NCI-H82 treated with DMSO at 0.1 percent for 48 hours (cell line): Measurements from ENCODE around the gene IL12RB2.

ENCODE experiments used
- DNase-seq: peaks from one replicate; lab custom pipeline; 2025; ENCODE audit not compliant: unreplicated experiment; lab: John Stamatoyannopoulos, UW

IL12RB2 gene, protein sequence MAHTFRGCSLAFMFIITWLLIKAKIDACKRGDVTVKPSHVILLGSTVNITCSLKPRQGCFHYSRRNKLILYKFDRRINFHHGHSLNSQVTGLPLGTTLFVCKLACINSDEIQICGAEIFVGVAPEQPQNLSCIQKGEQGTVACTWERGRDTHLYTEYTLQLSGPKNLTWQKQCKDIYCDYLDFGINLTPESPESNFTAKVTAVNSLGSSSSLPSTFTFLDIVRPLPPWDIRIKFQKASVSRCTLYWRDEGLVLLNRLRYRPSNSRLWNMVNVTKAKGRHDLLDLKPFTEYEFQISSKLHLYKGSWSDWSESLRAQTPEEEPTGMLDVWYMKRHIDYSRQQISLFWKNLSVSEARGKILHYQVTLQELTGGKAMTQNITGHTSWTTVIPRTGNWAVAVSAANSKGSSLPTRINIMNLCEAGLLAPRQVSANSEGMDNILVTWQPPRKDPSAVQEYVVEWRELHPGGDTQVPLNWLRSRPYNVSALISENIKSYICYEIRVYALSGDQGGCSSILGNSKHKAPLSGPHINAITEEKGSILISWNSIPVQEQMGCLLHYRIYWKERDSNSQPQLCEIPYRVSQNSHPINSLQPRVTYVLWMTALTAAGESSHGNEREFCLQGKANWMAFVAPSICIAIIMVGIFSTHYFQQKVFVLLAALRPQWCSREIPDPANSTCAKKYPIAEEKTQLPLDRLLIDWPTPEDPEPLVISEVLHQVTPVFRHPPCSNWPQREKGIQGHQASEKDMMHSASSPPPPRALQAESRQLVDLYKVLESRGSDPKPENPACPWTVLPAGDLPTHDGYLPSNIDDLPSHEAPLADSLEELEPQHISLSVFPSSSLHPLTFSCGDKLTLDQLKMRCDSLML

DNA sequence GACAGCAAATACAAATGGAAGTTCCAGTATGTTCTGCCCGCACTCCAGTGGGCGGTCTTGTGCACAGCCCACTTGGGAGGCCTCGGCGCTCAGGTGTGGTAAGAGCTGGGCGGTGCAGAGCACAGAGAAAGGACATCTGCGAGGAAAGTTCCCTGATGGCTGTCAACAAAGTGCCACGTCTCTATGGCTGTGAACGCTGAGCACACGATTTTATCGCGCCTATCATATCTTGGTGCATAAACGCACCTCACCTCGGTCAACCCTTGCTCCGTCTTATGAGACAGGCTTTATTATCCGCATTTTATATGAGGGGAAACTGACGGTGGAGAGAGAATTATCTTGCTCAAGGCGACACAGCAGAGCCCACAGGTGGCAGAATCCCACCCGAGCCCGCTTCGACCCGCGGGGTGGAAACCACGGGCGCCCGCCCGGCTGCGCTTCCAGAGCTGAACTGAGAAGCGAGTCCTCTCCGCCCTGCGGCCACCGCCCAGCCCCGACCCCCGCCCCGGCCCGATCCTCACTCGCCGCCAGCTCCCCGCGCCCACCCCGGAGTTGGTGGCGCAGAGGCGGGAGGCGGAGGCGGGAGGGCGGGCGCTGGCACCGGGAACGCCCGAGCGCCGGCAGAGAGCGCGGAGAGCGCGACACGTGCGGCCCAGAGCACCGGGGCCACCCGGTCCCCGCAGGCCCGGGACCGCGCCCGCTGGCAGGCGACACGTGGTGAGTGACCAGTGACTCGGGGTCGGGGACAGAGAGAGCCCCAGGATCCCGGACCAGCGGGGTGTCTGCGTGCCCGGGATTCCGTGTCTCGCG is at the start of gene IL12RB2:
Gene IL12RB2, plus strand, starts transcription at position 623 of the 810 bp plus-strand sequence. CDS start 12,496 bp downstream, outside the sequence.
- no peak for DNase-seq

DNA sequence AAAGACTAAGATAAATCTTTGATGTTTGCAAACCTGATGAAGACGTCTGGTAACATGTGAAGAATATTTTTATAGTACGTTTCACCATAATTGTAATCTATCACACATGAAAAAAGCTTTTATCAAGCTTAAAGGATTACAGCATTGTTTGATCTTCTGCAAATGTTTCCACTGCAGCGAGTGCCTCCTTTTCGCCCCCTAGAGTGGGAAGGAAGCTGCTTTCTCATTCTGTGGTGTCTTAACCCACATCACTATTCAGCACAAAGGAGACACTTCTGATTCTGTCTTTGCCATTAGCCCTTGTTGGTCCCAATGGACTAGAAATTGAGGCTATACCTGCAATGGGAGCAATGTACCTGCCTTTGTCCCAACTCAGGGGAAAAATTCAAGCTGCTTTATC is 46.0 kb upstream of the IL12RB2 start:
- no peak for DNase-seq

DNA sequence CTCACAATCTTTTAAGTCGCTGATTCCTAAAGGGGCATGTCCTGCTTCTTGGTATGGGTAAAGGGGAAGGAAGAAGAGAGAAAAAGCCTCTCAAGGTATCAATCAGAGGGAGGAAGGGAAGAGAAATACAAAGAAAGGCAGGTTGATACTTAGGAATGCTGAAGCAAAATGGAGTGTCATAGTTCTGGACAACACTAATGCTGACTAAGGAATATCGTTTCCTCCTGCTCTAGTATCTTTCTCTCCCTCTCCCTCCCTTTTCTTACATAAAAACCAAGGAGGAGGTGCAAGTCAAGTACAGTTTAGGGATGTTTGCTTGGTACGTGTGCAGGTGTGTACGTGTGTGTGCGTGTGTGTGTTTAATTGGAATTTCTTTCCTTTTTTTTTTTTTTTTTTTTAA is 44.9 kb upstream of the IL12RB2 start:
- no peak for DNase-seq

DNA sequence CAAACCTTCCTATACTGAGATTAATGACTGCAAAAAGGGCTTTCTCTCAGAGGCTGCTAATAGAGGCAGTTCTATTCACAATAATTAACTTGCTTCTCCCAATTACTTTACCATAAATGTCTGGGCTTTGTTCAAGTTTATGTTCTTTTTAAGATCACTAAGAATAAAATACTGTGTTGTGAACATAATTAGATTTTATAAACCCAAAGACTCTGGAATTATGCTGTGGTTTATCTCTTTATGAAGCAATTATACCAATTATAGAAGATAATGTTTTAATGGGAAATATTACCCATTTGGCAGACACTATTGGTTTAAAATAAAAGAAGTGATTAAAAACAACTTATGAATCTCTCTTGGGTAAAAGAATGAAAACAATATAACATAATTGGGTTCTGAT is 43.5 kb upstream of the IL12RB2 start:
- DNase-seq, result no peak

DNA sequence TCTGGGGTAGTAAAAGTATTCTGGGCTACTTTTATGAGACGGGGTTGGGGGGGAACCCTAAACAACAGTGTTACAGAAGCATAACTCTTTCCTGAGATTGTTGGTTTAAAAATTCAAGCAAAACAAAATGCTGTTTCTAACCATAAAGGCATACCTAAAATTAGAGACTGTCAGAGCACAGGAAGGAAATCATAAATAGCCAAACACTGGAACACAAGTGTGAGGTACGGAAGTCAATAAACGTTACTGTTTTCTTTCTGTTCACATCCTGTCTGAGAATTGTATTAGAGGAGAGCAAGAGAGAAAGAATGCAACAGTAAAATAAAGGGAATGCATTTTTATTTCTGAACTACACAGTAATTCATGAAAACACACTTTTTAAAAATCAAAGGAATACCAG is 42.8 kb upstream of the IL12RB2 start:
- no peak for DNase-seq

DNA sequence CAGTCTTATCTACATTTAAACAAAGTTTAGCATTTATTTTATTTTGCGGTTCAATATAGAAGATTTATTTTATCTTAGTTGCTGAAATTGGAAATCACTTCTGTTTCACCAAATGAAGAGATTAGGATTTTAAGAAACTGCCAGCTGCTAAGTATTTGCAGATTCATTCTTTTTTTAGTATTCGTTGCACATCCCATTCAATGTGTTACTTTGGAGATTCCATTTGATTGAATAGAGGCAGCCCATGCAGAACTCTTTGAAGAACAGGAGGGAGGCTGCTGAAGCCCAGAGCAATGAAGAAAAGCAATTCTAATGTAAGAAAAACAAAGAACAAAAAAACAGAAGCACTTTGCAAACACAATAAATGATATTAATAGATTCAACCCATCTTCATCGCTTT is 38.6 kb upstream of the IL12RB2 start:
- no peak for DNase-seq

DNA sequence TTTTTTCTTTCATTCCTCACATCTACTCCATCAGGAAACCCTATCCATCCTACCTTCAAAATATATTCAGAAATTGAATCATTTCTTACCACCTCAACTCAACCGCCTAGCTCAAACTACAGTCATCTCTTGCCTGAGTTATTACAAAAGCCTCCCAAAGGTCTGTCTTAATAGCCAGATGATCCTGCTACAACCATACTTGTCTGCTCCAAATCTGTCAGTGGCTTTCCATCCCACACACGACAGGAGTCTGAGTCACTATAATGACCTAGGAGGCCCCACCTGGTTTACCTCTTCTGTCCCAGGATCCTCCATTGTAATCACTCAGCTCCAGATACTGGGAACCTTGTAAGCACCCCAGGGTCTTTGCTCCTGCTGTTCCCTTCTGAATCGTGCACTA is 37.1 kb upstream of the IL12RB2 start:
- no peak for DNase-seq

DNA sequence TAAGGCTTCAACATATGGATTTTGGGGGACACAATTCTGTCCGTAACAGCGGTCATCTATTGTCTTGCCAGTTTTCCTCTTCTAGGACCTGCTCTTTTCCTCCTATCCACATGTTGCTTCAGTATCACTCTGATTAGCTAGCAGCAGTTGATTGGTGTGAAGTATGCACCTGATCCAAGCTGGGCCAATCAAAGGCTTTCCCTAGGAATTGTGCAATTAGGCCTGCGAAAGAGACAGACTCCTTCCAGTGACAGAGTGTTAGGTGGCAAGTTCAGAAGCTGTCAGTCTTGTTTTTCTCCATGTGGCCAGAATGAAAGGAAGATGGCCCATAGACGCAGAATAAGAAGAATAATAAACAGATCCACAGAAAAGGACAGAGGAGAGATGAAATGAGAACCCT is 34.1 kb upstream of the IL12RB2 start:
- no peak for DNase-seq

DNA sequence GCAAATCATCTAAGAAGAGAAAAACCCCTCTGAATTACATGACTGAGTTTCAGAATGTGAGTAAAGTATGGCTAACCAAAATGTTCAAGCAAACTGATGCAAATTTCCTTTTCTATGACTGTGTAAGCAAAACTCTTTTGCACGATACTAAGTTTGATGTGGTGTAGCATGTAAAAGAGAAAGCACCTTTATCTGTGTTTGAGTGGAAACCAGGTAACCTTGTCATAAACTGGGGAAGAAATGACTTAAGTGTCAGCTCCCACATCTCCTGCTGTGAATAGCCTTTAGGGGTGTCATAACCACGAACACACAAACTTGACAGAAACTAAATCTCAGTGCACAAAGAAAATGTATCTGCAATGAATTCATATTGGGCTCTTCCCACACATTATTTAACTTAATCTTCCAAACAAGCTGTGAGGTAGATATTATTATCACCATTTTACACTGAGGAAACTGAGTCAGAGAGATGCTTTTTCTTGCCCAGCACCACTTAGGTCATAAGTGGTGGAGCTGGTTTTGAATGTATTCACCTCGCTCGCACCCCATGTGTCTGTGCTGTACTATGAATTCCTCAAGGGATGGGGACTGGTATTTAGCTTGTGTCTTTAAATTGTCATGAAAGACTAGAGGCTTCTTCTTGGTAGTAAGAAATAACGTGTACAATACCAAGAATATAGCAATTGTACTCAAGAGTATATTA is 32.9 kb upstream of the IL12RB2 start:
- no peak for DNase-seq

DNA sequence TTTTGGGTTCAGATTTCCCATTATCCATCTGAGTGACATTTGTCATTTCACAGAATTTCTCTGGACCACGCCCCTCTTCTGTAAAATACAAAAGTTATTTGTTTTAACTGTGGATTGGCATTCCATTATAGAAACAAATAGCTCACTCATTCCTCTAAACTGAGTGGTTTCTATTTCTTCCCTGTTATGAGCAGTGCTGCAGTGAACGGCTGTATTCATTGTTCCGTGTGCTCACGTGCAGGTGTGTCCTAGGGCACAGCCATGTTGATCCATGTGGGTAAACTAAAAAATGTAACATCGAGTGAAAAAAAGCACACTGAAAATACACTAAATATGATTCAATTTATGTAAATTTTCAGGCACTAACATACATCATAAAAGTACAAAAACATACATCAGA is 27.0 kb upstream of the IL12RB2 start:
- no peak for DNase-seq

DNA sequence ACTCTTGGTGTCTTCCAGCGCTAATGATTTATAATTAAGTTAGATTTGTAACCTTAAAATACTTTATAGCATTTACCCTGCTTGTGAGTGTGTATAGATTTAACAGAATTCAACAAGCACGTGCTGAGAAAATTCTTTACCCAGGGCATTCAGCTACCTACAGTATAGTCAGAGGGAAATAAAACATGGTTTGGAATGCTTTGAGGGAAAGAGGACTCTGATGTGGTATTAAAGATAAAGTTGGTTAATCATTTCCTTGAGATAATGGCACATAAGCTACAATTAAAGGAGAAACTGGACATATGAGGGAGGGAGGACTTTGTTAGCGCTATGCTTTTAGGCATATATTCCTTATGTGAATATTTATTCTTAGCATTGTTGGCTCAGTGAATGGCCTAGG is 26.4 kb upstream of the IL12RB2 start:
- no peak for DNase-seq

DNA sequence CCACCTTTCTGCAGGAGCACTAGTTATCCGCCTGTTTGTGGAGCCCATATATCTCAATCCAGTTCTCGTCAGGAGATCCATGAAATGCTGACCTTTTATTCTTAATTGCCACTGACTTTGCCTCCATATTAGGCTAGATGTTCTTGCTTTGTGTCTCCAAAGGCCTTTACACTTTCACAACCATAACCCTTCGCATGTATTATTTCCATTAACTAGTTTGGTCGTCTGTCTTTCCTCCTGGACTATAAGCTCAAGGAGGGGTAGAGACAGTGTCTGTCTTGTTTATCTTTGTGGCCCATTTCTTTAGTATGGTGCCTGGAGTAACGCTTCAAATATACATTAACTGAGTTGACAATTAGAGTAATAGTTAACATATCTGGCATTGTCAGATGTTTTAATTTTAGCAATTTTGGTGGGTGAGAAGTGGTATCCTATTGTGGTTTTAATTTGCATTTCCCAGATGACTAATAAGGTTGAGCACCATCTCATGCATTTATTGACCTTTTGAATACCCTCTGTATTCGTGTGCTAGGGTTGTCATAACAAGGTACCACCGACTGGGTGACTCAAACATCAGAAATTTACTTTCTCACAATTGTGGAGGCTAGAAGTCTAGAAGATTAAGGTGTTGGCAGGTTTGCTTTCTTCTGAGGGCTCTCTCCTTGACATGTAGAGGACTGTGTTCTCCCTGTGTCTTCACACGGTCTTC is 21.7 kb upstream of the IL12RB2 start:
- no peak for DNase-seq

DNA sequence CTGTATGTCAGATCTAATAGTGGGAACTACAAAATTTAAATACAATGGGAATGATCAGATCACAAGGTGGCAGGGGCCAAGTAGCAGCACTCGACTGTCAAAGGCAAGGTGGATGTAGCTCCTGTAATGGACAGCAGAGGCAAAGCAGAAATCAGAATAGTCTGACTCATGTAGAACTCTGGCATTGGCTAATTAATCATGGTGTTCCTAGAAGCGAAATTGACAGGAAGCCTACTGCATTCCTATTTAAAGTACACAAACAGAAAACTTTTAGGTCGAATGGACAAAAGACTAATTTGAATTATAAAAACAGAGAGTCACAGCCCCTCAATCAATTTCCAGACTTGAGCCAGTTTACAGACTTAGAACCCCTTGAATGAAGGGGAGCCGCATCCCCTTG is 17.4 kb upstream of the IL12RB2 start:
- DNase-seq, result no peak

DNA sequence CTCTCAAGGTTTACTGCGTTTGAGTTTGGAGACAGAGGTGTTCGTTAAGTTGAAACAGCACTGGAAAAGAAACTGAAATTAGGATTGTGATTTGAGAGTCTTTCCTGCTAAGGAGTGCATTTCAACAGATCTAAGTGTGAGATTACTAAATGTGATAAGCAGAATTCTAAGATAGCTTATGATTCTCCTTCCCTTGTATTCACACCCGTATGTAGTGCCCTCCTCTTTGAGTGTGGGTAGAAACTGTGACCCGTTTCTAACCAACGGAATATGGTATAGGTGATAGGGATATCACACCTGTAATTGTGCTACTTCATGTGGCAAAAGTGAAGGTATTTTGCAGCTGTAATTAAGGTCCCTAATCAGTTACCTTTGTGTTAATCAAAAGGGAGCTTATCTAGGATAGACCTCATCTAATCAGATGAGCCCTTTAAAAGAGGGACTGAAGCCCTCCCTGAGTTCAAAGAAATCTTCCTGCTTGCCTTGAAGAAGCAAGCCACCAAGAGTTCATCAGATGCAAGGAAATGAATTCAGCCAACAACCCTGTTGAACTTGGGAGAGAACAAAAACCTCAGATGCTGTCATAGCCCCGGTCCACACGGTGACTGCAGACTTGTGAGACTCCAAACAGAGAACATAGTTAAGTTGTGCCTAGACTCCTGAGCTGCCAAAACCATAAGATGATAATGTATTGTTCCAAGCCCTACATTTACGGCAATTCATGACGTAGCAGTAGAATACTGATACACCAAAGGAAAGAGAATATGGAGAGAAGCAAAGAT is 12.6 kb upstream of the IL12RB2 start:
- DNase-seq, result no peak

DNA sequence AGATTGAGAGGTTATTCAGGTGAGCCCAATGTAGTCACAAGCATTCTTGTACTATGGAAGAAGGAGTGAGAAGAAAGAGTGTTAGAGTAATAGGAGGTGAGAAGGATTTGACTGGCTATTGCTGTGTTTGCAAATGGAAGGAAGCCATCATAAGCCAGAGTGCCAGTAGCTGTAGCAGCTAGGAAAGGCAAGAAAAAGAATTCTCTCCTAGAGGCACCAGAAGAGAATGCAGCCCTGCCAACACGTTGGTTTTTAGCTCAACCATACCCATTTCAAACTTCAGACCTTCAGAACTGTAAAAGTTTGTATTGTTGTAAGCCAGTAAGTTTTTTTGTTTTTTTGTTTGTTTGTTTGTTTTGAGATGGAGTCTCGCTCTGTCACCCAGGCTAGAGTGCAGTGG is 8.9 kb upstream of the IL12RB2 start:
- DNase-seq, result no peak

DNA sequence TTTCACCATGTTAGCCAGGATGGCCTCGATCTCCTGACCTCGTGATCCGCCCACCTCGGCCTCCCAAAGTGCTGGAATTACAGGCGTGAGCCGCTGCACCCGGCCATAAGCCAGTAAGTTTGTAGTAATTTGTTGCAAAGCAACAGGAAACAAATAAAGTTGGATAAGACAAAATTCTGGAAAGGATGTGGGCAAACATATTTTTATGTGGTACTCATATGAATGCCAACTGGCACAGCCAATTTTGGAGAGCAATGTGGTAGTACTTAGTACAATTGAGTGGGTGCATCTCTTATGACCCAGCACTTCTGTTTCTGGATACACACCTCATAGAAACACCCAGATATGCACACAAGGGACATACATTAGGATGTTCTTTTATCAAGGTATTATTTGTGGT is 8.4 kb upstream of the IL12RB2 start:
- DNase-seq, result no peak

DNA sequence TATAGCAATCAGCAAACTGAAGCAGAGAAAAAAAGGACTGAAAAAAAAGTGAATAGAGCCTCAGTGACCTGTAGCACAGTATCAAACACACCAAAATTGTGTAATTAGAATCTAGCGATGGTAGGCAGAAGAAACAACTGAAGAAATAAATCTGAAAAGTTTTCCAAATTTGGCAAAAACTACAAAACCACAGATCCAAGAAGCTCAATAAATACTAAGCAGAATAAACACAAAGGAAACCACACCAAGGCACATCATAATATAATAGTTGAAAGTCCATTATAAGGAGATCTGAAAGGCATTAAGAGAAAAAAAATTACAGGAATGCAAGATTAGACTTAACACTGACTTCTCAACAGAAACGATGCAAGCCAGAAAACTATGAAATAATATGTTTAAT is 7.1 kb upstream of the IL12RB2 start:
- DNase-seq, result no peak

DNA sequence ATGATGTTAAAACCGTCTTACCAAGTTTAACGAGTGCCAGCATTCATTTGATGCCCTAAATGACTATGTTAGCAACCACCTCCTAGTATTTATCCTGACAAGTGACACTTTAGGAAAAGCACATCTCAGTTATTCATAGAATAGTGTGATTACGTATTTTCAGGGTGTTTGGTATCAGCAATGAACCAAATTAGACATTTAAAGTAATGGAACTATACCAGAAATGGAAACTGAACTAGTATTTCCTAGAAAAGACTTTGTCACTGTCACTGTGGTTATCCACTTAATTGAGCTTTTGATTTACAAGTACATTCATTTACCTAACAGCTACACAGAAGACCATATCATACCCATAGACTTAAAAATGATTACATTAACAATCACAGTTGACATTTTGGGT is 3.6 kb upstream of the IL12RB2 start:
- no peak for DNase-seq

DNA sequence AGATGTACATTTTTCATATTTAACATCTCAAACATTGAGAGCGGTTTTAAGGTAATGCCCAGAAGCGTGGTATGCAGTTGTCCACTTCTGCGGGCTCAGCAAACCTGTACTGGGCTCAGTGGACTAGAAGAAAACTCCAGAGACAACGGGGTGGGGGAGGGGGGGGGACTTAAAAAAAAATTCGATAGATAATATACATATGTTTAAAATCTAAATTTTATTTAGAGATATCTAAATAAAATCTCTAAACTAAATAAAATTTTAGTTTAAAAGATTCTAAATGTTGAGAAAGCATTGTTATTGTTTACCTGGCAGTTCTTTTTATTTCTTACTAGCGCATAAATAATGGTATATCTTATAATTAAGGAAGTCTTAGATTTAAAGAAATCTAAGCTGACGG is 1.1 kb upstream of the IL12RB2 start:
- no peak for DNase-seq
